Activated CD4-positive, alpha-beta T cell treated with anti-CD3 and anti-CD28 coated beads, Interleukin-2, amount 50 U/mL, for 48 hours (primary cell): Measurements from ENCODE around the gene NPY.

Source experiments
- DNase-seq, 2 experiments: peaks; one replicate each; pipeline ENCODE4 v3.0.0-alpha.2; 2020

Gene NPY

GRCh38 chr7:24316340-24316739, 32.4 kb downstream of the NPY start:
- DNase-seq, result no peak

- no peak for DNase-seq
Measured at GRCh38 chr7:24318326-24318725, 34.3 kb downstream of the NPY start.

- no peak for DNase-seq
Measured at GRCh38 chr7:24319209-24319608, 35.2 kb downstream of the NPY start.

GRCh38 chr7:24323961-24324480, 40.0 kb downstream of the NPY start:
- DNase-seq, result no peak

GRCh38 chr7:24325708-24326107, 41.7 kb downstream of the NPY start:
- DNase-seq, result no peak

- DNase-seq, result no peak
Measured at GRCh38 chr7:24328050-24328449, 44.1 kb downstream of the NPY start.

- no peak for DNase-seq
Measured at GRCh38 chr7:24328894-24329293, 44.9 kb downstream of the NPY start.

- no peak for DNase-seq
Measured at GRCh38 chr7:24334012-24334411, 50.0 kb downstream of the NPY start.

GRCh38 chr7:24334627-24335026, 50.6 kb downstream of the NPY start:
- no peak for DNase-seq

GRCh38 chr7:24336461-24336860, 52.5 kb downstream of the NPY start:
- DNase-seq, result peak; percentile 3 to 28

- DNase-seq, result no peak
Measured at GRCh38 chr7:24337180-24337579, 53.2 kb downstream of the NPY start.

GRCh38 chr7:24339575-24339974, 55.6 kb downstream of the NPY start:
- no peak for DNase-seq

- DNase-seq, result no peak
Measured at GRCh38 chr7:24340727-24341126, 56.7 kb downstream of the NPY start.
